Fibroblast of lung (primary cell): Measurements from ENCODE around the gene PCBP3.

Source experiments
- EZH2 ChIP-seq: IDR thresholded peaks from 2 replicates; pipeline ENCODE4 v1.5.1; 2012; ENCODE audit warnings: low read length, control low read depth, mild to moderate bottlenecking; ENCODE audit errors: missing control alignments
- TF ChIP-seq, protein P1 (sequence below), 2 donors: IDR thresholded peaks in 1 of 2; conservative IDR thresholded peaks in 1 of 2; 1 replicate in 1 of 2; 2 replicates in 1 of 2; pipeline ENCODE4 v1.5.1; 2011 to 2012; ENCODE audit warnings: low read length in 2 of 2, control low read depth in 1 of 2, inconsistent platforms in 1 of 2, low read depth in 1 of 2, mild to moderate bottlenecking in 1 of 2

DNA sequence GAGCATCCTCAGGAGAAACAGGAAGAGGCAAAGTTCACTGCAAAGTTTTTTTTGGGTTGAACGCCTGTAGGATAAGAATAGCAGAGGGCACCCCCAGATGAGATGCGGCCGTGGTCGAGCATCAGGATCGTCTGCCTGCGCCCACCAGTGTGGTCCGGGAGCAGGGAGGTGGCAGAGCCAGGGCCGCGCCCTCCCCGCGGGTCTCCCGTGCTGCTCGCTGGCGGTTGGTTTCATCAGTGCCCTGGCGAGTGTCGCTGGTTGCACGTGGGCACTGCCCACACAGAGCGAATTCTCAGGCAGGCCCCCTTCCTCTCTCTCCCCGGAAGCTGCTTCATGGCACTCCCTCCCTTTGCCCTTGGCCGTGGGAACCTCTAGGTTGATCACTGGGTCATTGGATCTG, 120.0 kb downstream of the PCBP3 start:
- TF ChIP-seq, protein P1, sequence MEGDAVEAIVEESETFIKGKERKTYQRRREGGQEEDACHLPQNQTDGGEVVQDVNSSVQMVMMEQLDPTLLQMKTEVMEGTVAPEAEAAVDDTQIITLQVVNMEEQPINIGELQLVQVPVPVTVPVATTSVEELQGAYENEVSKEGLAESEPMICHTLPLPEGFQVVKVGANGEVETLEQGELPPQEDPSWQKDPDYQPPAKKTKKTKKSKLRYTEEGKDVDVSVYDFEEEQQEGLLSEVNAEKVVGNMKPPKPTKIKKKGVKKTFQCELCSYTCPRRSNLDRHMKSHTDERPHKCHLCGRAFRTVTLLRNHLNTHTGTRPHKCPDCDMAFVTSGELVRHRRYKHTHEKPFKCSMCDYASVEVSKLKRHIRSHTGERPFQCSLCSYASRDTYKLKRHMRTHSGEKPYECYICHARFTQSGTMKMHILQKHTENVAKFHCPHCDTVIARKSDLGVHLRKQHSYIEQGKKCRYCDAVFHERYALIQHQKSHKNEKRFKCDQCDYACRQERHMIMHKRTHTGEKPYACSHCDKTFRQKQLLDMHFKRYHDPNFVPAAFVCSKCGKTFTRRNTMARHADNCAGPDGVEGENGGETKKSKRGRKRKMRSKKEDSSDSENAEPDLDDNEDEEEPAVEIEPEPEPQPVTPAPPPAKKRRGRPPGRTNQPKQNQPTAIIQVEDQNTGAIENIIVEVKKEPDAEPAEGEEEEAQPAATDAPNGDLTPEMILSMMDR (conservative IDR thresholded peaks at IDR 0.05 in 1 of 2, IDR thresholded peaks at IDR 0.05 in 1 of 2; ENCODE audit: low read depth in 1 of 2, low read length in 2 of 2): no peak
- TF ChIP-seq EZH2: no peak
